Endothelial cell (in vitro differentiated cells): Measurements from ENCODE around the gene MAP4K5. TPM values are rescaled to one million over a fixed set of nuclear protein-coding genes. Genes with fewer than 3 reads are reported as not detected.

Experiments
- DNase-seq: peaks from one replicate; pipeline ENCODE4 v3.0.0; 2021; ENCODE audit warnings: low spot score
- H3K27ac Mint-ChIP-seq: one replicate; pipeline ENCODE4 v1.8.0; 2021; ENCODE audit warnings: mixed read lengths, inconsistent platforms; ENCODE audit not compliant: unreplicated experiment
- H3K27me3 Mint-ChIP-seq: one replicate; pipeline ENCODE4 v1.8.0; 2021; ENCODE audit warnings: mild to moderate bottlenecking, moderate library complexity, mixed read lengths, inconsistent platforms; ENCODE audit not compliant: unreplicated experiment
- H3K36me3 Mint-ChIP-seq: one replicate; pipeline ENCODE4 v1.8.0; 2021; ENCODE audit warnings: mild to moderate bottlenecking, low read depth, mixed read lengths, inconsistent platforms; ENCODE audit not compliant: unreplicated experiment
- H3K4me1 Mint-ChIP-seq: one replicate; pipeline ENCODE4 v1.8.0; 2021; ENCODE audit warnings: mild to moderate bottlenecking, mixed read lengths, inconsistent platforms; ENCODE audit not compliant: unreplicated experiment
- H3K4me3 Mint-ChIP-seq: one replicate; pipeline ENCODE4 v1.8.0; 2021; ENCODE audit warnings: mild to moderate bottlenecking, mixed read lengths, inconsistent platforms; ENCODE audit not compliant: unreplicated experiment
- H3K9me3 Mint-ChIP-seq: one replicate; pipeline ENCODE4 v1.8.0; 2021; ENCODE audit warnings: mixed read lengths, inconsistent platforms; ENCODE audit not compliant: unreplicated experiment
- CTCF ChIP-seq: fragments of 200-600 bp; sonication (generic); IDR thresholded peaks from one replicate; pipeline ENCODE4 v1.5.0; 2021; ENCODE audit warnings: antibody characterized with exemption; ENCODE audit not compliant: unreplicated experiment
- total RNA-seq: library from RNA; stranded (reverse); fragmentation: NEBNext Ultra II Directional; extraction: Animal tissue kit (Norgen Biotek cat#: 25700); gene quantifications from one replicate; pipeline ENCODE4 v1.2.1, GENCODE V29; 2021; ENCODE audit not compliant: unreplicated experiment

The MAP4K5 gene
- total RNA-seq, 1 donor from 2014 or later: 99.3 TPM

- Mint-ChIP-seq H3K36me3 (peaks cover 11% of the 10 kb centered on the region), H3K27ac (no peak overlapping the region), H3K9me3 (no peaks in the 10 kb centered on the region), H3K4me1 (peaks cover 12% of the 10 kb centered on the region), H3K27me3 (peaks cover 4% of the 10 kb centered on the region), H3K4me3 (no peak overlapping the region)
- DNase-seq: no peak
- TF ChIP-seq CTCF: no peak
Observed at GRCh38 chr14:50380455-50380854, 151.9 kb downstream of the MAP4K5 start.

GRCh38 chr14:50379563-50379962 is 152.8 kb downstream of the MAP4K5 start:
- peaks cover 11% of the 10 kb centered on the region for H3K36me3 Mint-ChIP-seq
- DNase-seq: no peak
- H3K4me3 Mint-ChIP-seq: no peak overlapping the region
- no peaks in the 10 kb centered on the region for H3K9me3 Mint-ChIP-seq
- no peak for TF ChIP-seq CTCF
- peaks cover 12% of the 10 kb centered on the region for H3K4me1 Mint-ChIP-seq
- peaks cover 2% of the 10 kb centered on the region for H3K27me3 Mint-ChIP-seq
- no peak overlapping the region for H3K27ac Mint-ChIP-seq

- peak overlapping the region; percentile 1 for H3K27ac Mint-ChIP-seq
- TF ChIP-seq CTCF: no peak
- peaks cover 2% of the 10 kb centered on the region for H3K27me3 Mint-ChIP-seq
- H3K4me1 Mint-ChIP-seq: peaks cover 12% of the 10 kb centered on the region
- no peaks in the 10 kb centered on the region for H3K9me3 Mint-ChIP-seq
- peaks cover 11% of the 10 kb centered on the region for H3K36me3 Mint-ChIP-seq
- H3K4me3 Mint-ChIP-seq: no peak overlapping the region
- DNase-seq: no peak
Observed at GRCh38 chr14:50377550-50378085, 154.8 kb downstream of the MAP4K5 start.

- no peak for TF ChIP-seq CTCF
- H3K27me3 Mint-ChIP-seq: peaks cover 2% of the 10 kb centered on the region
- DNase-seq: no peak
- H3K36me3 Mint-ChIP-seq: peaks cover 11% of the 10 kb centered on the region
- no peaks in the 10 kb centered on the region for H3K9me3 Mint-ChIP-seq
- no peak overlapping the region for H3K4me3 Mint-ChIP-seq
- H3K27ac Mint-ChIP-seq: no peak overlapping the region
- H3K4me1 Mint-ChIP-seq: peaks cover 12% of the 10 kb centered on the region
Observed at GRCh38 chr14:50375760-50376159, 156.6 kb downstream of the MAP4K5 start.

GRCh38 chr14:50373959-50374358 is 158.4 kb downstream of the MAP4K5 start:
- H3K27me3 Mint-ChIP-seq: peaks cover 5% of the 10 kb centered on the region
- TF ChIP-seq CTCF: no peak
- peaks cover 12% of the 10 kb centered on the region for H3K4me1 Mint-ChIP-seq
- H3K4me3 Mint-ChIP-seq: no peak overlapping the region
- no peak for DNase-seq
- H3K27ac Mint-ChIP-seq: no peak overlapping the region
- peaks cover 1% of the 10 kb centered on the region for H3K36me3 Mint-ChIP-seq
- no peaks in the 10 kb centered on the region for H3K9me3 Mint-ChIP-seq
